GM12874 (cell line): ENCODE data around the gene SMCO2.

Experiments used
- TF ChIP-seq, protein P1 (sequence below): IDR thresholded peaks from 2 replicates; pipeline ENCODE4 v1.5.1; 2011; ENCODE audit warnings: low read depth, mild to moderate bottlenecking, control low read depth, low read length, moderate library complexity; ENCODE audit not compliant: insufficient read depth

SMCO2 gene

DNA sequence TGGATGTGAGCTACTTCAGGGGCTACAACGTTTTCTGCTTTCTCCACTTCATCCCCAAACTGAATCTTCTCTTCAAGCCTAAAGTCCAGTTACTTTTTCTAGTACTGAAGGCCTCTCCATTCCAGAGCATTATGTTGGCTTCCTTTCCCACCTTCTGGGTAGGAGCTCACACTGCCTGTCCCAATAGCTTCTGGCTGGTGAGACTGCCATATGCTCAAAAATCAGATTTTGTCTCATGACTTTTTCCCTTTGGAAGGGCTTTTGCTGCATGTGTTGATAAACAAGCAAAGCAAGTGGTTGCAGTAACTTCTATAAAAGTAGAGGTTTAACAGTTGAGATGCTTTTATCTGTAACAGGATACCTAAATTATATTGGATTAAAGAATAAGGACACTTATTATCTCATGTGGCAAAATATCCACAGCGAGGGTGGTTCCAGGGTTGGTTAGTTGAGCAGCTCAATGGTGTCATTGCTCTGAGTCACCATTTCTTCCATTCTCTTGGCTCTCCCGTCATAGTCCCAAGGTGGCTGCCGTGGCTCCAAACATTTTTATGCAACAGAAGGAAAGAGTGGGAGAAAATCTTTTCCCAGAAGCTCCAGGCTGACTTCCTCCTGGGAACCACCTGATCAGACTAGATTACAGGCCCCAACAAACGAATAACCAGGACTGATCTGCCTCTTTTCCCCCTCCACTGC, 62.3 kb downstream of the SMCO2 start:
- TF ChIP-seq, protein P1, sequence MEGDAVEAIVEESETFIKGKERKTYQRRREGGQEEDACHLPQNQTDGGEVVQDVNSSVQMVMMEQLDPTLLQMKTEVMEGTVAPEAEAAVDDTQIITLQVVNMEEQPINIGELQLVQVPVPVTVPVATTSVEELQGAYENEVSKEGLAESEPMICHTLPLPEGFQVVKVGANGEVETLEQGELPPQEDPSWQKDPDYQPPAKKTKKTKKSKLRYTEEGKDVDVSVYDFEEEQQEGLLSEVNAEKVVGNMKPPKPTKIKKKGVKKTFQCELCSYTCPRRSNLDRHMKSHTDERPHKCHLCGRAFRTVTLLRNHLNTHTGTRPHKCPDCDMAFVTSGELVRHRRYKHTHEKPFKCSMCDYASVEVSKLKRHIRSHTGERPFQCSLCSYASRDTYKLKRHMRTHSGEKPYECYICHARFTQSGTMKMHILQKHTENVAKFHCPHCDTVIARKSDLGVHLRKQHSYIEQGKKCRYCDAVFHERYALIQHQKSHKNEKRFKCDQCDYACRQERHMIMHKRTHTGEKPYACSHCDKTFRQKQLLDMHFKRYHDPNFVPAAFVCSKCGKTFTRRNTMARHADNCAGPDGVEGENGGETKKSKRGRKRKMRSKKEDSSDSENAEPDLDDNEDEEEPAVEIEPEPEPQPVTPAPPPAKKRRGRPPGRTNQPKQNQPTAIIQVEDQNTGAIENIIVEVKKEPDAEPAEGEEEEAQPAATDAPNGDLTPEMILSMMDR: no peak

DNA sequence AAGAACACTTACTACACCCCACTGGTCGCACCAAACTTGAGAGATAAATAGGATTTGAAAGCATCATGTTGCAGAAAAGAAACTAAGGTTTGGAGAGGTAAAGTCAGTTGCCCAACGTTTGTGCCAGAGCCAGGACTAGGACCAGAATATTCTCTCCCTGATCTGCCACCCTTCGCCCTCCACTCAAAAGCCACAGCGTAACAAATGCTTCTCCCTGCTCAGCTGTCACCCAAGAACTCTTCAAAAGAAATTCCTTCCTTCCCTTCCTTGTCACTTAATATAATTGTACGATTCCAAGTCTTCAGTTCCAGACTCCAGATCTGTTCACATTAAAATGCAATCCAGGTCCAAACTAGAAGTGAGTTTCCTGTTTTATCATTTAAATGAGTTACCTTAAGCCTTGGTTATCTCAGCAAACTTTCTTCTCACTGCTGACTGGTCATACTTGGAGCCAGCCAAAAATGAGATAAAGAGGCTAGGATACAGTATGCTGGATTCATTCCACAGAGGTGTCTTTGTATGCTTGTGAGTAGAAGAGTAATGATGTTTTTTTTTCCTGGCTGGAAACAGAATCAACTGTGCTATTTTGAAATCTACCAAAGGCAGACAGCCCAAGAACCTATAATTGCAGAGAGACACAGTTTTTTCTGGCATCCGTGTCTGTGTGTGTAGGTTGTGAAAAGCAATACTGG, 64.6 kb downstream of the SMCO2 start:
- TF ChIP-seq, protein P1: no peak

DNA sequence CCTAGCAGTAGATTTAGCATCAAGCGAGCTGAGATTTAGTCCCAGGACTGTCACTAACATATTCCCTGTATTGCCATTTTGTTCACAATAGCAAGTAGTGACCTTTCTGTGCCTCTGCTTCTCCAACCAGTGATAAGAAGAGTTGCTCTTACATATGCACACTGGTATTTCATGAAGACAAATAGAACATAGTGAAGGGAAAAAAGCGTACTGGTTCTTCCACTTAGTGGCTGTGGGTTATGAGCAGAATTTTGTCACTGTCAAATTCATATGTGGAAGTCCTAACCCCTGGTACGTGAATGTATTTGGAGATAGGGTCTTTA, 65.1 kb downstream of the SMCO2 start:
- TF ChIP-seq, protein P1: no peak

DNA sequence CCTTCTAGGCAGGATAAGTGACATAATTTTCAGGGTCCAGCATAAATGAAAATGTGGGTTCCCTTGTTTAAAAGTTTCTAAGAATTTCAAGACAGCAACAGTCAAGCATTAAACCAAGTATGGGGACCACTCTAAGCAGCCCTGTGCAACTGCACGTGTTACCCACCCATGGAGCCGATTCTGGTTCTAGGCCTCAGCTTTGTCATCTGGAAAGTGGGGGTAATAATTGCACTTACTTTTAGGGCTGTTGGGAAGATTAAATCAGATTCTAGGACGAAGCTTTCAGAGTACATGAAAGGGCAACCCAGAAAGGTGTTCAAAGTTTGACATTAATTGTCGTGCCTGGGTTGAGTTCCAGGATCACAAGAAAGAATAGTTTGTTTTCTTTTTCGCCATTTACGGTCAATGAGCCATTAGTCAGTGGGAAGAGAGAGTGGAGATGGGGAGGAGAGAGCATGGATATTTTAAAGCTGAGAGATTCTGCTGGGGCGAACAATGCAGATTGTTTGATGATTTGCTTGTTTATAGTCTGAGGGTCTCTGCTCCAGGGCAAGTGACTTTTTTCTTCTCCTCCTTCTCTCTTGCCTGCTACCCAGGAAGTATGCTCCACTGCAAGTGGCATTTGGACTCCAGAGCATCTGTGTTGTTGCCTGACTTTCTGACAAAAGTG, 66.8 kb downstream of the SMCO2 start:
- TF ChIP-seq, protein P1: no peak

DNA sequence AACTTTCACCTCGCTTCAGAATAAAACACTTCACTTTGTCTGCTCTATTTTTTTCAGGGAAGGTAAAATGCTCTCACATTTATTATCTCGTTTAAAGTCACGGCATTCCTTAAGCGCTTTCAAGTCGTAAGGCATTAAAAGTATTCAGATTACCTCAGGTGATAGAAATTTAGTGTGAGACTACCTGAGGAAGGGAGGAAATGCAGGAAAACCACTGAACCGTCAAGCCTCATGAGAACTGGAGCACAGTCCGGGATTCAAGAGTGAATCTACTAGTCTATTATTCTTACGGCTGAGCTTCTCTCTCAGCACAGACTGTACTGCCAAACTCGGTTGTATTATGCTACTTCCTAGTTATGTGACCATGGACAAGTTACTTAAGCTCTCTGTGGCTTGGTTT, 69.1 kb downstream of the SMCO2 start:
- TF ChIP-seq, protein P1: no peak

DNA sequence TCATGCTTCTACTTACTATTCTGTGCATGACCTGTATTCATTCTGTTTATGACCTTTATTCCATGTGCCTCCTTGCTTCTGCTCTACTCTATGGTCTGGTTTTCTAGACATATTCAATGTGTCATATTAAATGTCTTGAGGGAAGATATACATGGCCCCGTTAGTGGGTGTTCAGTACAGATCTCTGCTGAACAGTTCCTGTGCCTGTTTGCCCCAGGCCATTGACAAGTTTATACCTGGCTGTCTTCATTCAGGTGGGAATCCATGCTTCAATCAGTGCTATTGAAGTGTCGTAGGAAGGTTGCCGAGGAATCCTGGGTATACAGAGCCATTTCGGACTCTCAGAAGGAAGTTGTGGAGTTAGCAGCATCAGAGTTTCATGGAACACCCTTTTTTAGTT, 70.1 kb downstream of the SMCO2 start:
- TF ChIP-seq, protein P1: no peak

DNA sequence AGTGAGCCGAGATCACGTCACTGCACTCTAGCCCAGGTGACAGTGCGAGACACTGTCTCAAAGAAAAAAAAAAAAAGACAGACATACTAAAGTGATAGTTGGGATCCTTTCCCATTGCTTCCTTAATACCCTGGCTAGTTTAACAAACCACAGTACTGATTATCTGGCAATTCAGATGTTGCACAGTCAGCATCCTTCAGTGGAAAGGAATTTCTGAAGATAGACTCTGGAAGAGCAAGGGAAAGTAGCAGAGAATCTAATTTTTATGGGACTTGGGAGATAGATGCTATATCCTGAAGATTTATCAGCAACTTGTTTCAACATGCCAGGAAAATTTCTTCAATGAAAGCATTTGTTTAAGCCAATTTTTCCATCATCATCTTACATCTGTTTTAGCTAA, 71.0 kb downstream of the SMCO2 start:
- TF ChIP-seq, protein P1: no peak
